DMS53 (cell line): ENCODE results near the gene SMPD2.

Experiments
- DNase-seq: peaks from one replicate; lab custom pipeline; 2025; lab: John Stamatoyannopoulos, UW

SMPD2 gene

GRCh38 chr6:109440331-109441068 lies at the start of gene SMPD2, which contains the start of gene PPIL6:
SMPD2 (plus strand) TSS chr6:109440724; CDS start chr6:109441122, 398 bp downstream.
PPIL6 (minus strand) TSS chr6:109440628; CDS start chr6:109440590, 38 bp downstream.
- DNase-seq: peak; percentile 90

GRCh38 chr6:109393157-109393885 lies 47.2 kb upstream of the SMPD2 start:
- DNase-seq: no peak

- DNase-seq: peak; percentile 70
Observed at GRCh38 chr6:109393886-109394281, 46.6 kb upstream of the SMPD2 start.

GRCh38 chr6:109396046-109396718 lies 44.3 kb upstream of the SMPD2 start:
- DNase-seq: no peak

- DNase-seq: peak; percentile 18
Observed at GRCh38 chr6:109397020-109397419, 43.5 kb upstream of the SMPD2 start.

GRCh38 chr6:109406196-109406595 lies 34.3 kb upstream of the SMPD2 start:
- no peak for DNase-seq

- DNase-seq: no peak
Observed at GRCh38 chr6:109411034-109411433, 29.5 kb upstream of the SMPD2 start.

- no peak for DNase-seq
Observed at GRCh38 chr6:109417646-109418045, 22.9 kb upstream of the SMPD2 start.

- no peak for DNase-seq
Observed at GRCh38 chr6:109420751-109421150, 19.8 kb upstream of the SMPD2 start.

- DNase-seq: no peak
Observed at GRCh38 chr6:109421184-109421583, 19.3 kb upstream of the SMPD2 start.

GRCh38 chr6:109424946-109425345 lies 15.6 kb upstream of the SMPD2 start:
- no peak for DNase-seq

- peak; percentile 13 for DNase-seq
Observed at GRCh38 chr6:109428889-109429477, 11.5 kb upstream of the SMPD2 start.

GRCh38 chr6:109429496-109429895 lies 11.0 kb upstream of the SMPD2 start:
- DNase-seq: no peak

- DNase-seq: no peak
Observed at GRCh38 chr6:109434456-109434855, 6.1 kb upstream of the SMPD2 start.

GRCh38 chr6:109436041-109436440 lies 4.5 kb upstream of the SMPD2 start:
- DNase-seq: no peak

- DNase-seq: peak; percentile 72
Observed at GRCh38 chr6:109441069-109441816, 719 bp downstream of the SMPD2 start.

GRCh38 chr6:109442393-109442924 lies 1.9 kb downstream of the SMPD2 start:
- DNase-seq: no peak

GRCh38 chr6:109443425-109443950 lies 3.0 kb downstream of the SMPD2 start:
- no peak for DNase-seq

- peak; percentile 14 for DNase-seq
Observed at GRCh38 chr6:109445382-109445781, 4.9 kb downstream of the SMPD2 start.

- no peak for DNase-seq
Observed at GRCh38 chr6:109446072-109446471, 5.5 kb downstream of the SMPD2 start.

- no peak for DNase-seq
Observed at GRCh38 chr6:109446541-109446940, 6.0 kb downstream of the SMPD2 start.
